NCI-H2107 treated with DMSO at 0.1 percent for 48 hours (cell line): Measurements from ENCODE around the gene MLXIPL.
"Not testable (repeated sequence)": the region's sequence is repeated elsewhere in the genome, so short reads cannot be mapped to it uniquely, and the experiment has no call there.

Experiments
- DNase-seq: peaks from one replicate; lab custom pipeline; 2025; ENCODE audit not compliant: unreplicated experiment; lab: John Stamatoyannopoulos, UW

MLXIPL gene

DNA sequence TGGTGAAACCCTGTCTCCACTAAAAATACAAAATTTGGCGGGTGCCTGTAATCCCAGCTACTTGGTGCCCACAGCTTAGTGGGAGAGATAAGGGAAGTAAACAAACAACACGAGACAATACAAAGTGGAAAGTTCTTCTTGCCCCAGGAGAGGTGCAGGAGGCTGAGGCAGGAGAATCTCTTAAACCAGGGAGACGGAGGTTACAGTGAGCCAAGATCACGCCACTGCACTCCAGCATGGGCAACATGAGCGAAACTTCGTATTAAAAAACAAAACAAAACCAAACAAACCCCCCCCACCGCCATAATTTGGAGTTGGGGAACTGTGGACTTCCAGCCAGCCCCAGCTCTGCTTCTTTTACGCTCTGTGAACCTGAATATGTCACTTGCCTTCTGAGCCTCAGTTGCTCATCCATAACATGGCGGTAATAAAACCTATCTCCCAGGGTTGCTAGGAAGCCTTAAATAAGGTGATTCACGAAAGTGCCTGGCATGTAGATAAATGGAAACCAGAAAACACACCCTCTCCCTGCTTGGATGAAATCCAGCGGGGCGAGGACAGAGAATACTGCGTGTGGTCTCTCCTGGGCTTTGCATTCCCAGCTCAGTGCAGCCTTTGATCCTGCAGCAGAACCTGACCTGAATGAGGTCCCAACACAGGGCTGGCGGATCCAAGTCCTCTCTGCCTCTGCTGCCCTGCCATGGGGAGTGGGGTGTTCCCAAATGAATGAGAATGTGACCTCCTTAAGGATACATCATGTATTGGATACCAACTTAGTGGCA, 10.2 kb downstream of the MLXIPL start:
- no peak for DNase-seq

- DNase-seq = no peak
Observed at GRCh38 chr7:73612598-73613269, 11.6 kb downstream of the MLXIPL start.

GRCh38 chr7:73611017-73611555, 13.2 kb downstream of the MLXIPL start:
- no peak for DNase-seq

DNA sequence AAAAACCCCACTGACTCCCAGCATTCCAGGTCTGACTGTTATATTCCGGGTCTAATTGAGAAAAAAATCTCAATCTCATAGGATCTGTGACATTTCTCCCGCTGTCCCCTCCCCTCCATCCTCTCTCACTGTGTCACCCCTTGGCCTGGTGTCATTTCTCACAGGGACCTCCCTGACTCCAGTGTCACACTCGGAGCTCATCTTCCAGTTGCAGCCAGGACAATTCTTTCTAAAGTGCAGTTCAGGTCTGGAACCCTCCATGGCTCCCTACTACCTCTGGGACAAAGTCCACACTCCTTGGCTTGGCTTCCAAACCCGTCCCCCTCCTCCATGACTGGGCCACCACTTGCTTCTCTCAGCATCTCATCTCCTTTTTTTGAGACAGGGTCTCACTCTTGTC, 14.2 kb downstream of the MLXIPL start:
- no peak for DNase-seq

DNA sequence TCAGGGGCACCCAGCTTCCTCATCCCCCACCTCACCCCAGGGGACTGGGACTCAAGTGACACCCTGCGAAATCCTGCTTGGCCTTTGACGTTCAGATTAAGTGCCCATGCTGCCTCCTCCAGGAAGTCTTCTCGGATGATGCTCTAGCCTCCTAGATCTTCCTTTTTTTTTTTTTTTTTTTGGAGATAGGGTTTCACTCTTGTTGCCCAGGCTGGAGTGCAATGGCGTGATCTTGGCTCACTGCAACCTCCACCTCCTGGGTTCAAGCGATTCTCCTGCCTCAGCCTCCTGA, 16.7 kb downstream of the MLXIPL start:
- DNase-seq = not testable (repeated sequence)

DNA sequence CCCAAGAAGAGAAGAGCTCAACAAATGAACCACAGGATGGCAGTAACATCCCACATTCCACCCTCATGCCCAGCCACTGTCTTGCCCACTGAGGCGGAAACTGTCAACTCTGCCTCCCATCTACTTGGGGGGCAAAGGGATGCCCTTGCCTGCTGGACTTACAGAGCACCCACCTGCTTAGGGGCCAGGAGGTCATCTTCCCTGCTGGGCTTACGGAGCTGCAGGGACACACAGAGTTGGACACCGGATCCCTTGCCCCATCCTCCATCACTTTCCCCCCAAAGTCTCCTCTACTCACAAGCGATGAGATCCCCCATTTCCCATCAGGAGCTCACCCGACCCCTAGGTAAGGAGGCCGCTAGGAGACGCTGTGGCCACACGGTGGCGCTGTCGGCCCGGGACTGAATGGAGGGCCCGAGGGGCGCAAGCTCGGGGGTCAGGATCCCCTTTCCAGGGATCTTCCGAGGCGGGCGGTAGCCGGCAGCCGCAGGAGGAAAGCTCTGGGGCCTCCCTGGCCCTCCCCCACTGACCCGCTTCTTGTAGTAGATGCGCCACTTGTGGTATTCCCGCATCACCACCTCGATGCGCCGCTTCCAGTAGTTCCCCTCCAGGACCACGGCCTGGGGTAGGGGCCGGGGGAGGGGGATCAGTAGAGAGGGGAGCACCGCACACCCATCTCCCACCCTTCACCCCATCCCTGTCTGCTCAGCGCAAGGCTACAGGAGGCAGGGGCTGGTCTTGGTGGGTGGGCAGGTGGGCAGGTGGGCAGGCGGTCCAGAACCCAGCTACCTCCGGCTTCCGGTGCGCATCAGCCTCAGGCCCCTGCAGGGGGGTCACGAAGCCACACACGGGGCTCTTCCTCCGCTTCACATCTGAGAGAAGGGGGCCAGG, 17.3 kb downstream of the MLXIPL start:
- DNase-seq = no peak

DNA sequence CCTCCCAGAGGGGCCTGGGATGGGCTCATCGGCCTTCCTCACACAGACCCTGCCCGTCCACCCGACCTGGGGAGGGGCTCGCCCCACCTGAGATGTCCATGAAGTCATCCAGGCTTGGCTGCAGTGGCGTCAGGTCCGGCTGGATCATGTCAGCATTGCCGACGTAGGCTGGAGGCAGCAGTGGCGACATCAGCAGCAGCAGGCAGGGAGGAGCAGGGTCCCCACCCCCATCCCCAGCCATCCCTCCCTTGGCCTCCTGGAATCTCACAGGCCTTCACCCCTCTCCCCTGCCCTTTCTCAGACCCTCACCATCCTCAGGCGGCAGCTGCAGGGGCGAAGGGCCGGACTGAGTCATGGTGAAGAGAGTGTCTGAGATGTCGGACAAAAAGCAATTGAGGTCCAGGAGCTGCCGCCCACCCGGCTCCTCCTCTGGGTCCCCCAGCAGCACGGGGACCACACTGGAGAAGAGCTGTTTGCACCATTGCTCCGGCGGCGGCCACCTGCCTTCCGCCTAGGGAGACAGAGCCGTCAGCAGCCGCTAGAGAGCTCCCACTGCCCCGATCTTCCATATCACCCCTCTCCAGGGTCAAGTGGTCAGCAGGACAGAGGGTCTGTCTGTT, 18.6 kb downstream of the MLXIPL start:
- no peak for DNase-seq

GRCh38 chr7:73602721-73603651, 21.3 kb downstream of the MLXIPL start:
- no peak for DNase-seq

DNA sequence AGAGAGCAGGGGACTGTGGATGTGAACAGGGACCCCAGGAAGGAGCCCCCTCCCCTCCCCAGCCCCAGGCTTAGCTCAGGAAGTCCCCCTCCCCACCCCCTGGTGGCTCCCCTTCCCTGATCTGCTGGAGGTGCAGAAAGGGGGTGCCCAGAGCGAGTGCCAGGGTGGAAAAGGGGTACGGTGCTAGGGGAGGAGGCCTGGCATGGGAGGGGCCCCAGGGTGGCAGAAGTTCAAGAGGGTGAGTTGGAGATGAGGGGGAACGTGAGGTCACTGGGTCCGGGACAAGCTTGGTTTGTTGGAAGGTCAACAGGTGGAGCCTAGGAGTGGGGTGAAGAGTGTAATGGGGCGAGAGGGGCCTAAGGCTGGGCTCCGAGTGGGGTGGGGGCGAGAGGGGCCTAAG, 24.4 kb downstream of the MLXIPL start:
- no peak for DNase-seq

- no peak for DNase-seq
Observed at GRCh38 chr7:73599151-73599882, 25.0 kb downstream of the MLXIPL start.

- DNase-seq = no peak
Observed at GRCh38 chr7:73597978-73598782, 26.1 kb downstream of the MLXIPL start.

DNA sequence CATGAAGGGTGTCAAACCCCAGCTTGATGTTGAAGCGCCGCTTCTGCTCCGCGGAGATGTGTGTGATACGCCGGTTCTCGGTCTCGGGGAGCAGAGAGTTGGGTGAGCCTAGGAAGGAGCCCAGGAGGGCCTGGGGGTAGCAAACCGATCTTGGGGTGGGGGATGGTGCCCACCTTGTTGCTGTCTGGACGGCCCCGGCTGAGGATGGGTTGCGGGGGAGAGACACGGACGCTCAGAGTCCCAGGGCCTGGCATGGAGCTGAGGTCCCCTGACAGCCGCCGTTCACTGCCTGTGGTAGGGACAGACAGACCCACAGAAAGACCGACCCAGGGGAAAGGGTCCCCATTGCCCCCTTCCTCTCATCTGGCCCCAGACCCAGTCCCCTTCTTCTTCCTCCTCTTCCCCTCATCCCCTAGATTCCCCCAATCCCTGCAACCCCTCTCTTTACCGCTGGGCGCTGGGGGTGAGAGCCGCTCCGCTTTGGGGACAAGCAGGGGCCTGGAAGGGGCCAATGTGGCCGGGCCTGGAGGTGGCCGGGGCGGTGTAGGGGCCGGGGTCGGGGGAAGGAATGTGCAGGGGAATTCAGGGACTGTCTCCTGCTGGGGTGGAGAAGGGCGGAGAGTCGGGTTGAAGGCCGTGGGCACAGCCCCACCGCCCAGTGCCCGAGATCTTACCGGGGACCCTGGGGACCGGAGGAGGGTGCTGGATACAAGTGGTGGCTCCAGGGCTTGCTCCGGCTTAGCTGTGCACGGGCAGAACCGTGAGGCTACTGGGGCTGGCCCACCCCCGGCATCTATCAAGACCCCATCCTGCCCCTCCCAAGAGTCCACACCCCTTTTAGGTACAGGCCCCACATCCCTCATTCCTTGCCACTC, 27.9 kb downstream of the MLXIPL start:
- no peak for DNase-seq

DNA sequence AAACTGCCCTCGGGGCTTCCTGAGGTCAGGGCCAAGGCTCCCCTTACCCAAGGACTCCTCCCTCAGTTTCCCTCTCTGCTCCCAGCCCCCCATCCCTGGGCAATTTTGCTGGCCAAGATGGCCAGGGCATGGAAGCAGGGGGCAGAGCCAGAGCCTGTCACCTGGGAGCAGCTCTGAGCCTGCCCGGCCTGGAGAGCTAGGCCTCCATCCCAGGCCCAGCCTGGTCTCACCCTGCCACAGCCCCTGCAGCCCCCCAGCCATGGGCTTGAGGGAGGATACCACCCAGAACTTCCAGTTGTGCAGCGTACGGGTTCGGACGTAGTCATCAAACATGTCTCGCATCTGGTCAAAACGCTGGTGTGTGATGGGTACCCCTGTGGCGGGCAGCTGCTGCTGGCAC, 29.0 kb downstream of the MLXIPL start:
- DNase-seq = no peak

DNA sequence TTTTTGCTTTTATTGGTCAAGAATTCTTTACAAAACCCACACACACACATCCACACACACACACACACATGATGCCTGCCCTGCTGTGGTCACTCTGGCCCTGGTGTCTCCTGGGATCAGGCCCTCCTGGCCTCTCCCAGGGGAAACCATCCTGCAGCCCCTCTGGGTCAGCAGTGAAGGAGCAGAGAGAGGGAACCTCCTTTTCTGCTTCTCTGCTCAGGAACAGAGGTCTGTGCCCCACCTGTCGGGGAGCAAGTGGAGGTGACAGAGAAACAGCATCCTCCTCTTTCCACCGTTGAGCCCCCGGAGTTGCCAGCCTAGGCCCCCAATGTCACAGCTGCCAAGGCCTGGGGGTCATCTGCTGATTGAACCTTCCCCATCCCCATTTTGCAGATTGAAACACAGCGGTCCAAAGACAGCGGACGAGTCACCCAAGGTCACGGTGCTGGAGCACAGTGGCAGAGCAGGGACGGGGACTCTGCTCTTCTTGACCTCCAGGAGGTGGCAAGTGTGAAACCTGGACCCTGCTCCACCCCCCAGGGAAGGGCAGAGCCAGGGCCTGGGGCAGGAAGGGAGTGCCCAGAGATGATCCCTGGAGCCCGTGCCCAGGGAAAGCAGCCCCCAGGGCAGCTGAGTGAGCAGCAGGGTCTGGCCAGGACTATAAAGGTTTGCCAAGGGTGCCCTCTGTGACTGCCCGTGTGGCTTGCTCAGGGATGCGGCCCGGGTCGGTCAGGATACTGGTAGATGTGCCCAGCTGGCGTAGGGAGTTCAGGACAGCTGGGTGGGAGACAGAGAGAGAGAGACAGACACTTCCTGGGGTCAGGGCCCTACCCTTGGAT, 30.9 kb downstream of the MLXIPL start:
- no peak for DNase-seq

- no peak for DNase-seq
Observed at GRCh38 chr7:73586911-73587310, 37.4 kb downstream of the MLXIPL start.

- DNase-seq = no peak
Observed at GRCh38 chr7:73585196-73585595, 39.1 kb downstream of the MLXIPL start.
